Activated CD8-positive, alpha-beta memory T cell treated with anti-CD3 and anti-CD28 coated beads, Interleukin-2, amount 50 U/mL, for 4 hours (primary cell): Measurements from ENCODE around the gene ITFG1.

Experiments
- DNase-seq: peaks from one replicate; pipeline ENCODE4 v3.0.0-alpha.2; 2020

Gene ITFG1

DNA sequence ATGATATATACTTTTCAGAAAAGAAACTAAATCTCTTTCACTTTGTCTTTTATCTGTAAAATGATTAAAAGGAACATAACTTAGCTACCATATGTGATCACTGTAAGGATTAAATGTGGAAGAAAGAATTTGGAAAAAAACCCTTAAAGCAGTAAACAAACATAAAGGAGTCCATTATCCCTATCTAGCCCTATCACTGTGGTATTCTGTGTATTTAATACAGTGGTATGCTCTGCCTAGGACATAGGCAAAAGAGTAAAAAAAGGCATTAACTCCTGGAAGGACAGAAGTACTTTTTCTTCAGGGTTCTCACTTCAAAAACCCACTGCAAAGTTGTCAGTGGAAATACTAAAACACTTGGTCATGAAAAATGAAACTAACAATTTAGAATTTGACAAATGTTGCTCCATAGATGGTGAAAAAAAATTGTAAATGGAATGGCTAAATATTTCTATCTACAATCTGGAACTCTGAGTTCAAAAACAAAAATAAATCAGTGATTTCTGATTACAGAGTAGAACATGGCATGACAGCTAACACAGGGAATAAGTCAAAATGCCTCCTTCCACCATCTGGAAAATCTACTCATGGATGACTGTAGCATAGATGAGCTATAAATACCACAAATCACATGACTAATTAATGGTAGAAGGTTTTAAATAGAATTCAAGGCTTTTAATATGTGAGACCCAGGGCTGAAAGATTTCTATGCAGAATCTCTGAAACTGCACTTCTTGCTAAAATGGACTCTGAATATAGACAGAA is 140.1 kb downstream of the ITFG1 start:
- no peak for DNase-seq

DNA sequence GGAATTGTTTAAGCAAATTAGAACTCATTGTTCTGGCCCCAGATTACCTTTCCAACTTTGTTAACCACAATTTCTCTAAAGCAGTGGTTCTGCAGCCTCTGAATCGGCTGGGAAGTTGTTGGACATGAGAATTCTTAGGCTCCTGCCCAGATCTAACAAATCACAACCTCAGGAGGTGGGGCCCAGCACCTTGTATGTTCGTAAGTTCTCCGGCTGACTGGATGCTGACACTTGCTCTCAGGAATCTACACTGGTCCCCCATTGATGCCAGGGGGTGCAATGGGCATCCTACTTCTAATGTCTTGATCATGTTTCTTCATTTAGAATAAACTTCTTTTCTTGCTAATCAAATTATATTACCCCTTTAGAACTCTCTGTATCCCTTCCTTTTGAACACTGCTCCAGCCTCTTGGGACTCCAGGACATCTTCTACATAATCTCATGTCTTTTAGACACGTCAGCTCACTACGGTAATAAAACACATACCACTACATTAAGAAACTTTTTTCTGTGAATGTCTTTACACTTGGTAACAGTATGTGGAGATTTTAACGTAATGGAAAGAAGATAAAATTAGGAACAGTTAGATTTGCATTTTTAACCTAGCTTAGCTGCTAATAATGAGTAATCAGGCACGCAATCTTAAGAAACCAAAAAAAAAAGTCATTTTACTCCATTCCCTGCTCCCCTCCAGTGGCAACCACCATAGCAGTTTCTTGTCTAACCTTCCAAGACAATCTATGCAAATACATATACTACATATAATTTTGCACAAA is 143.2 kb downstream of the ITFG1 start:
- DNase-seq: no peak

DNA sequence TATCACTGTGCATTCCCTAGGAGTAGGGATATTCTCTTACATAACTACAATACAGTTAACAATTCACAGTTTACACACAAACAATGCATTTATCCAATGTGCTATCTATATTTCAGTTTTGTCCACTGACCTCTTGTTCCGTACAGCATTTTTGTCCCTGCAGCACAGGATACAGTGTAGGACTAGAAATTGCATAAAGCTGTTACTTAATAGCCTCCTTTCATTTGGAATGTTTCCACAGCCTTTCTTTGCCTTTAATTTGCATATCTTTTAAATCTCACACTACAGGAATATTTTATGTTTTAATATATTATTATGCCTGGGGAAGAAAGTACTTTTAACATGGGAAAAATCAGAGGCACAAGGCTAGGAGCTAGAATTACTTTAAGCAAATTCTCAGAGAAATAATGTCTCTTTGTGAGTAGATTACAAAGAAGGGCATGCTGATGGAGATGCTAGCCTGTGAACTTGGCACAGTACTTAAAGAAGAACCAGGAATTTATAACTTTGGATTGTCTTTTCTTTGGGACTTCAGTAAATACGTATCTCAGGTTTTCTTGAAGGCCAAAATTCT is 144.3 kb downstream of the ITFG1 start:
- no peak for DNase-seq

DNA sequence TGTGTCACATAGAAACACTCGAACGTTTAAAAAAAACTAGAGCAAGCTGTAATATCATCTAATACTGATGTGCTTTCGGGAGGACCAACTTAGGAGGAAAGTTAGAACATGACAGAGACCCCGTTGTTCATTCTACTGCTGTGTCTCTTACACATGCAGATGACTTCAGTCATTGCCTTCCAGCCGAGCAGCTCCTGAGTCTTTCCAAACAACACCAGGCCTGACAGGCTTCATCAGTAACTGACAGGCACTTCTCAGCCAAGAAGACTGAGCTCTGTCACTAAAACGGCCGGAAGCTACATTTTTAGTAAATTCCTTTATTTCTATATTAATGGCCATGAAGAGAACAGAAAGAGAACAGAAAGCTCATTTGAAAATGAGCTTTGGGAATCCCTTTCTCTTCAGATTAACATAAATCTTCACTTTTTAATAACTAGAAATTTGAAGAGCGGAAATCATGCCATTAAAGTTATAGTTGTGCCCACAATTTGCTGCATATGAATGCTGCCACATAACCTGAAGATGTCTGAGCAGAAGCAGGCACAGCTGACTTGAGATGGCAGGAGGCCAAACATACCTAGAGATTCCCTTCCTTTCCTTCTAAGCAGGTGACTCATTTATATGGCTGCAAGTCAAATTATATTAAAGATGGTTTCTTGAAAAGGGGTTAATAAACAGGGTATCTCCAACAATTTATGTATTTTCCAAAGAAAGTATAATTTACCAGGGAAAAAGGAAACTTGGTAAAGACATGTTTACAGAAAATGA is 148.9 kb downstream of the ITFG1 start:
- no peak for DNase-seq

DNA sequence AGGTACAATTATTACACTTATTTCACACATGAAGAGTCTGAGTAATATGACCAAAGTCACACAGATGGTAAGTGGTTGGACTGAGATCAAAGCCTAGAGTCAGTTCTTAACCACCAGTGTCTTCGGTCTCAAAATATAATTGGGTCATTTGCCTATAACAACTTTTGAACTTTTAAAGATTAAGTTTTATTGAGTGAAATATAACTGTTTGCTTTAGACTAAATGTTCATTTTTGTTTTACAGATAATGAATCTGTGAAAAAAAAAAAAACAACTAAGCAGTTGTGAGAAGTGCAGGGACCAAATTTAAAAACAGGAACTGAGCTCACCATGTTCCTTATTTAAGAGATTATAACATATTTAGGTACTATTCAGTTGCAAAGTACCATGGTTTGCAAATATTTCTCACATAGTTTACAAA is 150.1 kb downstream of the ITFG1 start:
- no peak for DNase-seq

DNA sequence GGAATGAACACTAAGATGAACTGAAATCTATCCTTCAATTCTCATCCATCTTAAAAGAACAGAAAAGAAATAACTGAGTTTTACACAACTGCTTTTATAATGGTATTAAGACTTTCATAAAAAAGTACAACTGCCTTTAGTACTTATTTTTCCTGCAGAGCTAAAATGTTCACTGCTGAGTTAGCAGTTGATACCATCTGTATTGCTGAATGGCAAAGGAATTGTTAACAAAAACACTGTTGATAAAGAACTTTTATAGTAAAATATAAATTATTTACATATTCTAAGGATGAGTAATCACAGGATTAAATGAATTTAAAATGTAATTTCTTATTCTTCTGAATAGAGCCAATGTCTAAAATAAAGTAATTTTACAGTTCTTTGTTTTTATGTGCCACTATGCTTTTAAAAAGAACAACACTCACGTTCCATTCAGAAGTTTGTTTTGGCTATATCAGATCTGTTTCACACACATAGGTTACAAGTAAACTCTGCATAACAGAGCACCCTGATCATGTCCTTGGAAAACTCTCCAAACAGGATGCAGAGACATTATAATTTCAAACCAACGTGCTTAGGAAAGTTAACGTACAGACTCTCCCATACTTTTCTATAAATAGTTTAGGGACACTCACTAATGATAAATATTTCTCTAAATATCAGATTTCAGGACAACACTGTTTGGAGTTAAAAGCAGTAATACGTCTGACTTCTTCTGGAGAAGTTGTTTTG is 151.1 kb downstream of the ITFG1 start:
- no peak for DNase-seq

DNA sequence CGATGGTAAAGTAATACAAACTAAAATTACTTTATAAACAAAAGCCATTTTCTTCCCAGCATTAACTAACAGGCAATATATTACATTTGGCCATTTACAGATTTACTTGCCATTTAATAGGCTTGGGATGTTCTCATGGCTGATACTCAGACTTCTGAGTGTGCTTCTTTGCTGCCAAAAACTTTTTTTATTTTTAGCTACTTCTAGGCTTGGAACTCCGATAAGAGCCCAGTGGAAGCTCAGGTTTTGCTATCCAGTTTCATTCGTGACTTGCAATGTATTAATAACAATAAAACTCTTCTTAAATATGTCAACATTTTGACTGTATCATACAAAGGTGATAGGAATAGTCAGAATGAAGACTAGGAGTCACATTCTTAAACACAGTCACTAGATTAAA is 152.3 kb downstream of the ITFG1 start:
- no peak for DNase-seq

DNA sequence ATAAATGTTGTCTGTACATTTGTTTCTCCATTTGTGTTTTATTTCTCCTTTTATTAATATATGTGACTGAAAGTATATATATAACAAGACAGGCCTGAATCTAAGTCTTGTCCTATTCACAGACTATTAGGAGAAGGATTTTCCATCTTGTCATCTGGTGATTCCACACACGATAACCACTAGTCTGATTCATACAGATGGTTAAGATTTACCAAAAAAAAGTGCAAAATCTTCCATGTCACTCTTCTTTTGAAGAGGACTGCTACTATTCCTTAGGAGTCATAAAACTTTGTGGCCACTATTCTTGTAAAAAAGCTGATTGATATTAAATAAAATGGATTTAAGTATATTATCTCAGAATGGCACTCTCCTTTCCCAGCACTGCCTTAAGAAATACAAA is 156.3 kb downstream of the ITFG1 start:
- no peak for DNase-seq

DNA sequence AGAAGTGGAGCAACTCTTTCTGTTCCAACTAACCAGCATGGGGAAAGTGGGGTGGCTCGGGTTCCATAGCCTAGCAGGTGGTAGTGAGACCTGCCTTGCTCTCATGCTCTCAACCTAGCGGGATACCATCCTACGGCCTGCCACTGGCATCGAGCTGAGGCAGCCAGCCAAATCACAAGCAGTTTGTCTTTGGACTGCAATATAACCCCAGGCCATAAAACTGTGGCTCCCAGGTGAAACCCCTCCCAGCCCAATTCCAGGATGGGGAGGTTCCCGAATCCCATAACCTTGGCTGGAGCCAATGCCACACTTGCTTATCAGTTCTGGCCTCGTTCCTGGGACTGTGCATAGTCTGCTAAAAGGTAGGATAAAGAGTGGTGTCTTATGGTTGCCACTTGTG is 161.3 kb downstream of the ITFG1 start:
- no peak for DNase-seq

DNA sequence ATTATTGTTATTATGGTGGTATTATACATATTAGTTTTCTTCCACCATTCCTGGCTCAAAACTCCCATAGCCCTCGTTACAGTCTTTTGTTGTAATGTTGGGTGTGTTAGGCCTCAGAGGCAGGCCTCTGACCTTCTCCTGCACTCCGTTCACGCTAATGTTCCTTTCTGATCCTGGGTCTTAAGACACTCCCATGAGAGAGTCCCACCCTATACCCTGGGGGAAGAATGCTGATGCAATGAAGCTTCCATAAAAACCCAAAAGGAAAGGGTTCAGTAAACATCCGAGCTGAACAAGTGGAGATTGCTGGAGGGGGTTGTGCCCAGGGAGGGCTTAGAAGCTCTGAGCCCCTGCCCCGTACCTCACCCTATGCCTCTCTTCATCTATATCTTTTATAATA is 175.9 kb downstream of the ITFG1 start:
- DNase-seq: no peak

DNA sequence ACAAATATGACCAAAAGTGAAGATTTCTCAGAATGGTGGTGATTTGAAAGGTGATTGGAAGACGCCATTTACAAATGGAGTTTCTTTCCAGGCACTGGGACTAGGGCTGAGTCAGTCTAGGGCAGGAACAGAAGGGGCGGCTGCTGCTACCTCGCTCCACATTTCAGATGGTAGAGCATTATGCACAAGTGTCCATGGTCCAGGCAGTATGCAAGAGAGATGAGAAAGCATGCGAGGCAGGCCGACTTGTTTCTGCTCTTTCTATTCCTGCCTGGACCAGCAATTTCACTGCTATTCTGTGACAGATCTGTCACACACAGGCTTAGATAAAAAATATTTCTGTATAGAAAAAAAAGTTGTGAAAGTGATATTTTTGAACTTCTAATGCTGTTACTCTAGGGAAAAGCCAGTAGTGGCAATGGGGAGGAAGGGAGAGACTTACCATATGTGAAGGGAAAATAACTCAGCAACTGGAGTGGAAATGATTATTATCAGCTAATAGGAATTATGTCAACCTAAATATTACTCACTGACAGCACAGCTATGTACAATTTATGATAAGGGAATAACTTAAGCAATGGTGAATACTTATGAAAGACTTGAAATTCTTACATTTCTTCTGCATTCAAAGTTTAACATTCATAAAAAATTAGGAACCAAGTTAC is 182.4 kb downstream of the ITFG1 start:
- DNase-seq: no peak

DNA sequence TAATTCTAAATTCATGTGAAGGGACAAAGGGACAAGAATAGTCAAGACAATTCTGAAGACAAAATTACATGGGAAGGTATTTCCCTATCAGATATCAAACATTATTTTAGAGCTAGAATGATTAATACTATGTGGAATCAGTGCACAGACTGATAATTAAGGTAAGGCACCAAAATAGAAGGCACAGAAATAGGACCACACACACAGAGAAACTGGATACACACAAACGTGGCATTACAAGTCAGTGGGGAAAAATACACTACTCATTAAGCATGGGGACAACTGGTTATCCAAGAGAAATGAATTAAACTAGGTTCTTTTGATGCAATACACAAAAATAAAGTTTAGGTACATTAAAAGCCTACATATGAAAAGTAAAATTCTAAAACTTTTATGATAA is 184.3 kb downstream of the ITFG1 start:
- DNase-seq: no peak

DNA sequence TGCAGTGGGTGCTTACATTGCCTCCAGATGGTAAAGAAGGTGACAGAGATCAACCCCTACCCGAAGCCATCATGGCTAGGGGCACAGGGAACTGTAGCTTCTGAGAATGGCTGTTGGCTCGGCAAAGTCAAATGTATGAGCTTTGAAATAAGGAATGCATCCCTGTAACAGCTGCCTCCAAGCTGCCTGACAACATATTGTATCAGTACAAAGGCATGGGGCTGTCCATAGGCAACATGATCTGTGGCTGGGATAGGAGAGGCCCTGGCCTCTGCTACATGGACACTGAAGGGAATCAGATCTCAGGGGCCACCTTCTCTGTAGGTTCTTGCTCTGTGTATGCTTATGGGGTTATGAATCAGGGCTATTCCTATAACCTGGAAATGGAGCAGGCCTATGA is 197.9 kb downstream of the ITFG1 start:
- DNase-seq: no peak

DNA sequence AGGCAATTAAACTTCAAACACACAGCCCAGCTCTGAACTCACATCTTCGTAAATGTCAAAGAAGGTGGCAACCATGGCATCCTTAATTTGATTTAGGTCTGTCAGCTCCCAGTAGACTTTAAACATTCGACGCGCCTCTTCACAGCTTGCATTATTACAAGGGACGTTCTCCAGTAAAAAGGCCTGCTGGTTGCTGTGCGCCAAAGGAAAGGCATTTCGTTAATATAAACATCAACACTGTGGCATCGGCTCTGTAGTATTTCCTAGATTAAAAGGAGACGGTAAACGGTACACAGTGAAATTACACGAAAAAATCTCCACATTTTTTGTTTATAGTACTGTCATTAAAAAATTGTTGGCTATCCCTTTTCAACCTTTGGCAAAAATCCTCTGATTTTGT is 200.4 kb downstream of the ITFG1 start:
- no peak for DNase-seq

DNA sequence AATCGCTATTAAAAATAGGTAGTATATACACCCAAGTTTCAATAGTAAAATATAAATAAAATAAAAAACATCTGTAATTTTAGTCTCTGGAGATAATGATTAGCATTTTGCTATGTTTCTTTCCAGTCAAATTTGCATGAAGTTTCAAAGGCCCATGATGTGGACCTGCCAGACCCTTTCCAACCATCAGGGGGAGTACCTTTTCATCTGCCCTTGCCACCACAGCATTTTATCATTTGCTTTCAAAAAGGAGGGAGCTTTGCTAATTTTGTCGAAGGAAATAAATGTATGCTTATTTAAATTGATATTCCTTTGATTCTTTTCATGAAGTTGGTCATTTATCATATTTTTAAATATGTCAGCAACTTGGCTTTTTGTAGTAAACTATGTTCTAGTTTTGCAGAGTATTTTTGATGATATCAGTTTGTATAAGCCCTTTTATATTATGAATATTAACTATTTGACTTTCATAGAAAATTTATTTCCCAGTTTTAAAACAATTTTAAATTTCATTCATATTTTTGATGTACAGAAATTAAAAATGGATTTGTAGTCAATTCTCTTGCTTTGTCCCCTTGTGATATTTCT is 201.9 kb downstream of the ITFG1 start:
- DNase-seq: no peak

DNA sequence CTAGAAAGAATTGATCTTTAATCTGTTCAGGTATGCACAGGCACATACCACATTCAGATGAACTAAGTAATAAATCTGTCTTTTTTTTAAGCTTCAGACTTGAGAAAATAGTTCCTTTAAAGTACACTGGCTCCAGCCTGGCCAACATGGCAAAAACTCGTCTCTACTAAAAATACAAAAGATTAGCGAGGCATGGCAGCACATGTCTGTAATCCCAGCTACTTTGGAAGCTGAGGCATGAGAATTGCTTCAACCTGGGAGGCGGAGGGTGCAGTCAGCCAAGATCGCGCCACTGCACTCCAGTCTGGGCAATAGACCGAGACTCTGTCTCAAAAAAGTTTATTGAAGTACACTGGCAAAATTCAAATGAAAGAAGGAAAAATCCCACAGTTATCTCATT is 206.1 kb downstream of the ITFG1 start:
- DNase-seq: no peak

DNA sequence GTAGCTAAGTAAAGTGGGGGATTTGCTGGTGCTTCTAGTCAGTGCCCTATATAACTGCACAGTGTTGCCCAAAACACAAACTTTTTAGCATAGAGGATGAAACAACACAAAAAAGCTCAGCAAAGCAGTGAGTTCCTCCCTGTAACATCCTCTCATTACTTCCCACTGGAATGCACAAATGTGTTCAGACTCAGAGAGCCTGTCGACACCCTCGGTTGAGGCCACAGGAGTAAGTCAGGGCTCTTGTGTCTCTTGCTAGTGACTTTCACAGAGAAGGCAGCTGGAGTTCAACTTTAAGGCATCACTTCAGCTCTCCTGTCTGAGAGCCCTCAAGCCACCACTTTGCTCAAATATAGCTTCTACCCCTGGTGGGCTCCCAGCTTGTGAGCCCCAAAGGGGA is 209.9 kb downstream of the ITFG1 start:
- no peak for DNase-seq

DNA sequence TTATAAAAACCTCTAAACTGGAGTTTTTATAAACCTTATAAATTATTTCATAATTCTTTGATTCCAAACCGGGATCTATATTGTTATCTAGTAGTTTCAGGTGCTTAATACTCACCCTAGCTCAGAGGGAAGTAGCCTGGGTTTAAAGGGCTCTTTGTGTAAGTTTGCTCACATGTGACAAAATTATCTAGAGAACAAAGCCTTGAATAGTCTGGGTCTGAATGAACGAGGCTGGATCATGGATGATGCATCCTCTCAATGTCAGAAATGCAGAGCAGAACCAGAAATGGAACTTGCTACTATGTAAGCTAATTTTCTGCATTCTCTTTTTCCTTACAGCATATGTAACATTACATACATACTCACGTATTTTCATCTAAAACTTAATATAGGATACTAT is 213.2 kb downstream of the ITFG1 start:
- DNase-seq: no peak

DNA sequence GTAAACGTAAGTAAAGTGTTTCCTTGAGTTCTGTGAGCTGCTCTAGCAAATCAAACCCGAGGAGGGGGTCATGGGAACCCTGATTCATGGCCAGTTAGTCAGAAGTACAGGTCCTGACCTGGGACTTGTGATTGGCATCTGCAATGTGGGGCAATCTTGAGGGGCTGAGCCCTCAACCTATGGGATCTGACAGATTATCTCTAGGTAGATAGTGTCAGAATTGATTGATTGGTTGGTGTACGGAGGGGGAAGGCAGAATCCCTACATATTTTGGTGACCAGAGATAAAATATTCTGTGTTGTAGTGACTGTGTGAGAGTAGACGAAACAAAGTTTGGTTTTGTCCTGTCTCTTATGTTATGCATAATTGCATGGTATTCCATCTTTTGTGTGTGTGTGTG is 216.7 kb downstream of the ITFG1 start:
- no peak for DNase-seq

DNA sequence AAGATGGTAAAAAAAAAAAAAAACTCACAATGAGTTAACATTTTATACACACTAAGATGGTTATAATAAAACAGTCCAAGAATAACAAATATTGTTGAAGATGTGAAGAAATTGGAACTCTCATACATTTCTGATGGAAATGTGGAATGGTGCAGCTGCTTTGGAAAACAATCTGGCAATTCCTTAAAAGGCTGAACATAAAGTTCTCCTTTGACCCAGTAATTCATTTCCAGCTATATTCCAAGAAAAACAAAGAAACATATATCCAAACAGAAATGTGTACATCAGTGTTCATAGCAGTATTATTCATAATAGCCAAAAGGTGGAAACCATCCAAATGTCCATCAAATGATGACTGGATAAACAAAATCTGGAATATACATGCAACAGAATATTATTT is 219.8 kb downstream of the ITFG1 start:
- no peak for DNase-seq

DNA sequence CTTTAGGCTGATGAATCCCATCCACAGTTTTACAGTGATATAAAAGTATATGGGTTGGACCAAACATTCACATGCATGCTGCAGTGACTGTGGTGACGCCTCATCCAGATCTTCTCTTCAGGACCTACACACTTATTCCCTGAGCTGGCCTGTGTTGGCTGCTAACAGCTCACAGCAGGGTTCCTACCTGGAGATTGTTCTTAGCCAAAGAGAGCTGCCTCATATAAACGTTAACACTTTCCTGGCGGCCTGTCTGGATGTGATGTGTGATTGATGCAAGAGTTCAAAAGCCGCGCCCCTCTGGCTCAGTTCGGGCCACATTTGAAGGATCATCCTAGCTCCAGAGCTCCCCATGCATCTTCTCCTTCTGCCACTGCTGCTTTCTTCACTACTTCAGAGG is 224.1 kb downstream of the ITFG1 start:
- no peak for DNase-seq

DNA sequence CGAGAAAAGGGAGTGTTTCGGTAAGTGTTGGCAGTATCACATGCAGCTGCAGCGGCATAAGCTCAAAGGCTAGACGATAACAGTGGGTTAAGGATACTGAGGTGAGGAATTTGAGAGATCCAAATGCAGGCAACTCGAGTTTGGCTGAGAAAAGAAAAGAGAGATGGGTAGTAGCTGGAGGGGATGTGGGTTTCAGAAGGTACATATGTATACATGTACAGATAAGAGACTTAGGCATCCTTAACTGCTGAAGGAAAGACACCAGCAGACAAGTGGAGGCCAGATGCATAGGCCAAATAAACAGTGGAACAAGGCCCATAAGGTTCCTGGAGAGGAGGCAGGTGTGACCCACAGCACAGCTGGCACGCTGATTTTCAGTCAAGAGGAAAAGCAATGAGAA is 230.6 kb downstream of the ITFG1 start:
- DNase-seq: no peak
